Neural cell (in vitro differentiated cells): ENCODE results near the gene OXSR1. TPM values are rescaled to one million over a fixed set of nuclear protein-coding genes. Genes with fewer than 3 reads are reported as not detected.

Experiments
- H2AFZ ChIP-seq: fragments of 200-600, 300-800 bp; sonication (generic), shearing (Covaris generic); 2 replicates; pipeline ENCODE4 v1.6.0; 2014; ENCODE audit warnings: low read depth, mild to moderate bottlenecking, antibody characterized with exemption, low read length, moderate library complexity
- H3F3A ChIP-seq: fragments of 200-600 bp; shearing (Covaris generic); 2 replicates; pipeline ENCODE4 v1.6.1; 2016; ENCODE audit warnings: mild to moderate bottlenecking, moderate library complexity, mixed read lengths, antibody characterized with exemption, low read length; ENCODE audit not compliant: insufficient read depth, poor library complexity, severe bottlenecking
- H3K27ac ChIP-seq: fragments of 200-600, 300-800 bp; sonication (generic), shearing (Covaris generic); 2 replicates; pipeline ENCODE4 v1.5.1; 2014; ENCODE audit warnings: mild to moderate bottlenecking, low read length, moderate library complexity
- H3K27me3 ChIP-seq: fragments of 300-800, 200-600 bp; sonication (generic), shearing (Covaris generic); 2 replicates; pipeline ENCODE4 v1.6.0; 2014; ENCODE audit warnings: mild to moderate bottlenecking, low read depth, low read length, moderate library complexity; ENCODE audit not compliant: insufficient read depth
- H3K36me3 ChIP-seq: fragments of 300-800, 200-600 bp; sonication (generic), shearing (Covaris generic); 2 replicates; pipeline ENCODE4 v1.5.1; 2014; ENCODE audit warnings: mild to moderate bottlenecking, antibody characterized with exemption, low read length, moderate library complexity; ENCODE audit not compliant: insufficient read depth
- H3K4me2 ChIP-seq: fragments of 300-800, 200-600 bp; sonication (generic), shearing (Covaris generic); 2 replicates; pipeline ENCODE4 v1.6.0; 2014; ENCODE audit warnings: mild to moderate bottlenecking, low read length
- H3K4me3 ChIP-seq: fragments of 300-800, 200-600 bp; sonication (generic), shearing (Covaris generic); 2 replicates; pipeline ENCODE4 v1.5.1; 2014; ENCODE audit warnings: mild to moderate bottlenecking, low read length, moderate library complexity
- H3K79me2 ChIP-seq: fragments of 200-600 bp; shearing (Covaris generic); replicated peaks from 2 replicates; pipeline ENCODE4 v1.6.0; 2014; ENCODE audit warnings: mild to moderate bottlenecking, low read length, moderate library complexity; ENCODE audit not compliant: insufficient read depth
- H3K9ac ChIP-seq: fragments of 300-800, 200-600 bp; sonication (generic), shearing (Covaris generic); 2 replicates; pipeline ENCODE4 v1.6.1; 2016; ENCODE audit warnings: mild to moderate bottlenecking, low read length, mixed read lengths
- H3K9me2 ChIP-seq: fragments of 200-600 bp; shearing (Covaris generic); 2 replicates; pipeline ENCODE4 v1.6.1; 2016; ENCODE audit warnings: mild to moderate bottlenecking, low read length, mixed read lengths; ENCODE audit not compliant: insufficient read depth
- H3K9me3 ChIP-seq: fragments of 200-600, 300-800 bp; sonication (generic), shearing (Covaris generic); 2 replicates; pipeline ENCODE4 v1.6.1; 2016; ENCODE audit warnings: mild to moderate bottlenecking, mixed run types, low read length, moderate library complexity, mixed read lengths
- H4K20me1 ChIP-seq: fragments of 200-600 bp; shearing (Covaris generic); 2 replicates; pipeline ENCODE4 v1.6.1; 2016; ENCODE audit warnings: mild to moderate bottlenecking, mixed run types; ENCODE audit not compliant: insufficient read depth
- EP300 ChIP-seq: fragments of 450-650 bp; conservative IDR thresholded peaks from 2 replicates; pipeline ENCODE4 v1.6.1; 2014; ENCODE audit warnings: antibody characterized with exemption, mild to moderate bottlenecking, moderate library complexity; ENCODE audit not compliant: poor library complexity, severe bottlenecking
- EZH2 ChIP-seq: fragments of 200-600, 300-800 bp; shearing (Covaris generic), sonication (generic); IDR thresholded peaks from 2 replicates; pipeline ENCODE4 v1.6.1; 2014; ENCODE audit warnings: antibody characterized with exemption, low read length, borderline replicate concordance, mild to moderate bottlenecking; ENCODE audit not compliant: insufficient read depth, poor library complexity, severe bottlenecking
- MXI1 ChIP-seq: fragments of 450-650 bp; conservative IDR thresholded peaks from 2 replicates; pipeline ENCODE4 v1.6.1; 2014; ENCODE audit warnings: antibody characterized with exemption, mild to moderate bottlenecking; ENCODE audit not compliant: poor library complexity, severe bottlenecking
- POLR2AphosphoS5 ChIP-seq: IDR thresholded peaks from 2 replicates; pipeline ENCODE4 v1.6.1; 2012
- RAD21 ChIP-seq: fragments of 450-650 bp; conservative IDR thresholded peaks from 2 replicates; pipeline ENCODE4 v1.6.1; 2014; ENCODE audit warnings: antibody characterized with exemption, mild to moderate bottlenecking, moderate library complexity
- SMC3 ChIP-seq: fragments of 450-650 bp; conservative IDR thresholded peaks from 2 replicates; pipeline ENCODE4 v1.6.1; 2014; ENCODE audit warnings: antibody characterized with exemption, mild to moderate bottlenecking, moderate library complexity; ENCODE audit not compliant: poor library complexity
- TAF1 ChIP-seq: IDR thresholded peaks from 2 replicates; pipeline ENCODE4 v1.6.1; 2012; ENCODE audit warnings: low read depth
- polyA plus RNA-seq: library from polyadenylated mRNA; depleted of rRNA; stranded (reverse); fragments of >200 nt; gene quantifications from 2 replicates; pipeline ENCODE4 v1.2.3, GENCODE V29; 2014
- TF ChIP-seq, protein P1 (sequence below): IDR thresholded peaks from 2 replicates; pipeline ENCODE4 v1.6.1; 2012; ENCODE audit warnings: borderline replicate concordance
- TF ChIP-seq, protein P2 (sequence below): fragments of 450-650 bp; IDR thresholded peaks from 2 replicates; pipeline ENCODE4 v1.5.1; 2014; ENCODE audit warnings: antibody characterized with exemption, mild to moderate bottlenecking, moderate library complexity; ENCODE audit not compliant: poor library complexity, severe bottlenecking

Gene OXSR1
- polyA plus RNA-seq, 1 donor from 2014 or later = 50.8 TPM

DNA sequence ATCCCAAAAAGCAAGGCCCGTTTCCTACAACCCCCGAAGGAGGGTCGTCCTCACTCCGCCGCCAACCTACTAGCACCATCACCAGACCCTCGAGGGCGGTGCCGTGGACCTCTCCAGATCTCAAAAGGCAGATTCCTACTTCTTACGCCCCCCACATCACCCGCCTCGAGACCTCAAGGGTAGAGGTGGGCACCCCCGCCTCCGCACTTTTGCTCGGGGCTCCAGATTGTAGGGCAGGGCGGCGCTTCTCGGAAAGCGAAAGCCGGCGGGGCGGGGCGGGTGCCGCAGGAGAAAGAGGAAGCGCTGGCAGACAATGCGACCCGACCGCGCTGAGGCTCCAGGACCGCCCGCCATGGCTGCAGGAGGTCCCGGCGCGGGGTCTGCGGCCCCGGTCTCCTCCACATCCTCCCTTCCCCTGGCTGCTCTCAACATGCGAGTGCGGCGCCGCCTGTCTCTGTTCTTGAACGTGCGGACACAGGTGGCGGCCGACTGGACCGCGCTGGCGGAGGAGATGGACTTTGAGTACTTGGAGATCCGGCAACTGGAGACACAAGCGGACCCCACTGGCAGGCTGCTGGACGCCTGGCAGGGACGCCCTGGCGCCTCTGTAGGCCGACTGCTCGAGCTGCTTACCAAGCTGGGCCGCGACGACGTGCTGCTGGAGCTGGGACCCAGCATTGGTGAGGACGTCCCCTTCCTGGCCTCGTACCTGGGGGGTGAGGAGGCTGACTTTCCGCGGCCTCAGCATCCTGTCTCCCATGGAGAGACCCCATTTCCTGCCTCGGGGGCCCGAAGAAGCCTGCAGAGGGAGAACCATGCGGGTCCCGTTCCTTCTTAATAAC is 26.8 kb upstream of the OXSR1 start, which contains the start of gene MYD88:
Gene MYD88, plus strand, starts transcription at position 313 of the 842 bp plus-strand sequence. Its CDS starts 40 bp downstream, at position 353.
- Histone ChIP-seq H3K9me2 (no peaks in the 10 kb centered on the region), H3F3A (no peaks in the 10 kb centered on the region), H3K79me2 (peaks cover 7% of the 10 kb centered on the region), H3K4me2 (peak within 1 kb of the TSS; percentile 96), H3K4me3 (peak within 1 kb of the TSS; percentile 93), H3K36me3 (no peaks in the 10 kb centered on the region), H3K27ac (peak within 1 kb of the TSS; percentile 47), H3K9me3 (no peaks in the 10 kb centered on the region), H3K9ac (peak within 1 kb of the TSS; percentile 80), H4K20me1 (no peaks in the 10 kb centered on the region), H3K27me3 (peaks cover 20% of the 10 kb centered on the region), H2AFZ (peak within 1 kb of the TSS; percentile 95)
- no peak for TF ChIP-seq EP300
- TF ChIP-seq EZH2 = no peak
- no peak for TF ChIP-seq POLR2AphosphoS5

DNA sequence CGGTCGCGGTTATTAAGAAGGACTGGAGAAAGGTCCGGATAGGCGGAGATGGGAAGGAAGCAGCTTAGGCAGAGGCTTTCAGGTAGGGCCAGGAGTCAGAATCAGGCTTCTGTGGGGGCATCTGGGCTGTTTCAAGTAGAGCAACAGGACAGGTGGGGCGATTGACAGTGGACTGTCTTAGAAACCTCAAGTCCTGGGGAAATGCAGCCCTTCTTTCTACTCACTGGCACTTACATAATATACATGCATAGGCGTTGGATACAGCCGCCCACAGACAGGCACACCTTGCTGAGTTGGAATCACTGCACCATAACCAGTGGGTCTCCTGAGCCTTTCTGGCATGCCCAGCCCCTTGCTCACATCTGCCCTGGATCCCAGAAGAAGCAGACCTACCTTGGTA is 26.1 kb upstream of the OXSR1 start:
- no peaks in the 10 kb centered on the region for H3K9me2 ChIP-seq
- no peaks in the 10 kb centered on the region for H3F3A ChIP-seq
- TF ChIP-seq POLR2AphosphoS5 (no peak), MXI1 (no peak), EP300 (no peak), EZH2 (no peak), TAF1 (no peak), RAD21 (no peak), SMC3 (no peak)
- TF ChIP-seq, protein P1, sequence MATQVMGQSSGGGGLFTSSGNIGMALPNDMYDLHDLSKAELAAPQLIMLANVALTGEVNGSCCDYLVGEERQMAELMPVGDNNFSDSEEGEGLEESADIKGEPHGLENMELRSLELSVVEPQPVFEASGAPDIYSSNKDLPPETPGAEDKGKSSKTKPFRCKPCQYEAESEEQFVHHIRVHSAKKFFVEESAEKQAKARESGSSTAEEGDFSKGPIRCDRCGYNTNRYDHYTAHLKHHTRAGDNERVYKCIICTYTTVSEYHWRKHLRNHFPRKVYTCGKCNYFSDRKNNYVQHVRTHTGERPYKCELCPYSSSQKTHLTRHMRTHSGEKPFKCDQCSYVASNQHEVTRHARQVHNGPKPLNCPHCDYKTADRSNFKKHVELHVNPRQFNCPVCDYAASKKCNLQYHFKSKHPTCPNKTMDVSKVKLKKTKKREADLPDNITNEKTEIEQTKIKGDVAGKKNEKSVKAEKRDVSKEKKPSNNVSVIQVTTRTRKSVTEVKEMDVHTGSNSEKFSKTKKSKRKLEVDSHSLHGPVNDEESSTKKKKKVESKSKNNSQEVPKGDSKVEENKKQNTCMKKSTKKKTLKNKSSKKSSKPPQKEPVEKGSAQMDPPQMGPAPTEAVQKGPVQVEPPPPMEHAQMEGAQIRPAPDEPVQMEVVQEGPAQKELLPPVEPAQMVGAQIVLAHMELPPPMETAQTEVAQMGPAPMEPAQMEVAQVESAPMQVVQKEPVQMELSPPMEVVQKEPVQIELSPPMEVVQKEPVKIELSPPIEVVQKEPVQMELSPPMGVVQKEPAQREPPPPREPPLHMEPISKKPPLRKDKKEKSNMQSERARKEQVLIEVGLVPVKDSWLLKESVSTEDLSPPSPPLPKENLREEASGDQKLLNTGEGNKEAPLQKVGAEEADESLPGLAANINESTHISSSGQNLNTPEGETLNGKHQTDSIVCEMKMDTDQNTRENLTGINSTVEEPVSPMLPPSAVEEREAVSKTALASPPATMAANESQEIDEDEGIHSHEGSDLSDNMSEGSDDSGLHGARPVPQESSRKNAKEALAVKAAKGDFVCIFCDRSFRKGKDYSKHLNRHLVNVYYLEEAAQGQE = no peak
- TF ChIP-seq, protein P2, sequence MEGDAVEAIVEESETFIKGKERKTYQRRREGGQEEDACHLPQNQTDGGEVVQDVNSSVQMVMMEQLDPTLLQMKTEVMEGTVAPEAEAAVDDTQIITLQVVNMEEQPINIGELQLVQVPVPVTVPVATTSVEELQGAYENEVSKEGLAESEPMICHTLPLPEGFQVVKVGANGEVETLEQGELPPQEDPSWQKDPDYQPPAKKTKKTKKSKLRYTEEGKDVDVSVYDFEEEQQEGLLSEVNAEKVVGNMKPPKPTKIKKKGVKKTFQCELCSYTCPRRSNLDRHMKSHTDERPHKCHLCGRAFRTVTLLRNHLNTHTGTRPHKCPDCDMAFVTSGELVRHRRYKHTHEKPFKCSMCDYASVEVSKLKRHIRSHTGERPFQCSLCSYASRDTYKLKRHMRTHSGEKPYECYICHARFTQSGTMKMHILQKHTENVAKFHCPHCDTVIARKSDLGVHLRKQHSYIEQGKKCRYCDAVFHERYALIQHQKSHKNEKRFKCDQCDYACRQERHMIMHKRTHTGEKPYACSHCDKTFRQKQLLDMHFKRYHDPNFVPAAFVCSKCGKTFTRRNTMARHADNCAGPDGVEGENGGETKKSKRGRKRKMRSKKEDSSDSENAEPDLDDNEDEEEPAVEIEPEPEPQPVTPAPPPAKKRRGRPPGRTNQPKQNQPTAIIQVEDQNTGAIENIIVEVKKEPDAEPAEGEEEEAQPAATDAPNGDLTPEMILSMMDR = no peak
- no peaks in the 10 kb centered on the region for H3K9me3 ChIP-seq
- H3K27me3 ChIP-seq = peaks cover 20% of the 10 kb centered on the region
- H4K20me1 ChIP-seq = no peaks in the 10 kb centered on the region
- no peak overlapping the region for H3K27ac ChIP-seq
- H3K4me3 ChIP-seq = no peak overlapping the region
- H2AFZ ChIP-seq = no peak overlapping the region
- no peak overlapping the region for H3K4me2 ChIP-seq
- H3K9ac ChIP-seq = no peak overlapping the region
- H3K79me2 ChIP-seq = peaks cover 7% of the 10 kb centered on the region
- H3K36me3 ChIP-seq = no peaks in the 10 kb centered on the region
